HG03196 (cell line): ENCODE measurements around the gene F7.
"Not testable (repeated sequence)": the region's sequence is repeated elsewhere in the genome, so short reads cannot be mapped to it uniquely, and the experiment has no call there.

Source experiments
- ATAC-seq: cut with Tn5 transposase; IDR thresholded peaks from one replicate; pipeline ENCODE4 v1.9.1; 2021; ENCODE audit not compliant: unreplicated experiment

F7 gene

DNA sequence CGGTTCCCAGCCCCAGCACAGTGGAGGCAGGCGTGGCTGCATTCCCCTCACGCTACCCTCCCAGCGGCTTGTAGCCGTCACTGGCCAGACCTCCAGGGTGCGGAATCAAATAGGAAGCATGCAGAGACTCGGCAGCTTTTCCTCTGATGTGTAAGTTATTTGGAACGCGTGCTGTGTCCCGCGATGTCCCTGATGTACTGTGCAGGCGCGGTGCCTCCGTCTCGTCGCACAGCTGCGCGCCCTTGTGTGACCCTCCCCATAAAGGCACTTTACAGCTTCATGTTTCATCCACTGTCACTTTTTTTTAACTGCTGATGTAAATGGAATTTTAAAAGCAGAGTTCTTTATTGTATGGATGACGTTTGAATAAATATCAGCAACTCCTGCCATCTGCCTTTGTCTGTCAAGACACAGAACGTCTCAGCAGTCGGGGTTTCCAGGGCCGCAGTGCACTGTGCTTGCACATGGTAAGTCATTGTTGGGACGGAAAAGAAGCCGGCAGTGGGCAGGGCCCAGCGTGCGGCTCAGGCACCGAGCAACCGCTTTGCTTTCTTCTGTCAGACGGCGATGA, 7.3 kb upstream of the F7 start:
- no peak for ATAC-seq

DNA sequence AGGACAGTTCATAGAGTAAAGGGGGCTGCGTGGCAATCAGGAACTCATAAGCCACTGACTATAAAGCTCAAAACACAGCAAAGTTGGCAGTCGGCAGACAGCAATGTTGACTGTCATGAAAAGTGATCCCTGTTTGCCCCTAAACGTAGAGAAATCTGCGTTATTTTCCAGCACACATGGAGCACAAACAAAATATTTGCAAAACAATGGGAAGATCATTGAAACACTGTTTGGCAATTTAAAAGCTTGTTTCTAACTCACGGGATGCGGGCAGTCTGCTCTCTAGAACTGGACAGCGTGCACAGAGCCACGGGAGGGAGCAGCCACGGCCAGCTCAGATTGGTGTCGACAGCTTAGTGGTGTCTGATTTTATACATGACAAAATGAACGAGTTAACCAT, 6.4 kb upstream of the F7 start:
- ATAC-seq = no peak

DNA sequence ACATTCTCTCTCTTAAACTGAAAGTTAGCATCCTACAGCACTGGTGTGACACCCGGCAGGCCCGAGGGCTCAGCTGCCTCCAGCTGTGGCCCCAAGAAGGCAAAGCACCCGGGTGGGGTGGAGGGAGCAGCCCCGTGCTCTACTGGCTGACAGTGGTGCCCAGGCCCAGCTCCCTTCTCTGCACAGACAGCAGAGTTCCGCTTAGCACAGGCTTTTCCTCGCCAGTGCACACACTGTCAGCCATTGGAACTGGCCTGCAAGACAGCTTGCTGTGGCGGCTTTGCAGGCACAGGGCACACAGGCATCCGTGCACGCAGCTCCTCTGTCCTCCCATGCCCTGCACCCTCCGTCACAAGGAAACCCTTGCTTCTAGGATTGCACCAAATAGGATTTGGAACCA, 3.3 kb upstream of the F7 start:
- not testable (repeated sequence) for ATAC-seq

DNA sequence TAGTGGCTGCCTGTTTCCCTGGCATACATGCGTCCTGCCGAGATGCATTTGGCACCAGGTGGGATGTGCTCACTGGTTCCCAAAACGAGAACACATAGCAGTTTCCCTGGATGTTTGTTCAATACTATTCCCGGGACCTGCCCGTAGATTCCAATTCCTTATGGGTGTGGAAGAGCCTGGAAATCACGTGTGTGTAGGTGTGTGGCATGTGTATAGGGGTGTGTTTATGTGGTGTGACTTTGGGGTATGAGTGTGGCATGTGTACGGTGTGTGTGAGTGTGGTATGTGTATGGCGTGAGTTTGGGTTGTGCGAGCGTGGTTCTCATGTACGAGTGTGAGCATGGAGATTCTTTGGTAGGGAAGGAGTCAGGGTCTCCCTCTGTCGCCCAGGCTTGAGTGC, 2.9 kb upstream of the F7 start:
- ATAC-seq = no peak

DNA sequence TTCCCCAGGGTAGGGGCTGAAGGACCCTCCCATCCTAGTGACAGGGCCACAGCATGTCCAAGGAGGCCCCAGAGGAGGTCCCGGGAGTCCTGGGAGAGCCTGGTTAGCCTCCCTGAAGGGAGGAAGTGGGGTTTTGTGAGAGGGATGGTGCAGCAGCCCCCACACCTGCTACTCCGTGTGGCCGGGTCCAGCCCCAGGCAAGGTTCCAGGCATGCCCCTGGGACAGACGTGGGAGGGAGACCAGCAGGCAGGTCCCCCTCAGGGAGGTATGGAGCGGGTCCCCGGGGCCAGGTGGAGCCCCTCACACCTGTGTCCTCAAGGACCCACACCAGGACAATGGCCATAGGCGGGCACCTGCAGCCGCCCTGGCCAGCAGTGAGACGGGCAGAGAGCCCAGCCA, 1.9 kb upstream of the F7 start:
- no peak for ATAC-seq

DNA sequence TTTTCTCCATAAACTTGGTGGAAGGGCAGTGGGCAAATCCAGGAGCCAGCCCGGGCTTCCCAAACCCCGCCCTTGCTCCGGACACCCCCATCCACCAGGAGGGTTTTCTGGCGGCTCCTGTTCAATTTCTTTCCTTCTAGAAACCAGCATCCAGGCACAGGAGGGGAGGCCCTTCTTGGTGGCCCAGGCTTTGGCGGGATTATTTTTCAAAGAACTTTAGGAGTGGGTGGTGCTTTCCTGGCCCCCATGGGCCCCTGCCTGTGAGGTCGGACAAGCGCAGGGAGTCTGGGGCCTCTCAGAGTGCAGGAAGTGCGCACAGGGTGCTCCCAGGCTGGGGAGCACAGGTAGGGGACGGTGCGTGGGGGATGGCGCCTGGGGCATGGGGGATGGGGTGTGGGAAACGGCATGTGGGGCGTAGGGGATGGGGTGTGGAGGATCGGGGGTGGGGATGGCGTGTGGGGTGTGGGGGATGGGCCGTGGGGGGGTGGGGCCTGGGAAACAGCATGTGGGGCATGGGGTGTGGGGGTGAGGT, 396 bp downstream of the F7 start:
- no peak for ATAC-seq

DNA sequence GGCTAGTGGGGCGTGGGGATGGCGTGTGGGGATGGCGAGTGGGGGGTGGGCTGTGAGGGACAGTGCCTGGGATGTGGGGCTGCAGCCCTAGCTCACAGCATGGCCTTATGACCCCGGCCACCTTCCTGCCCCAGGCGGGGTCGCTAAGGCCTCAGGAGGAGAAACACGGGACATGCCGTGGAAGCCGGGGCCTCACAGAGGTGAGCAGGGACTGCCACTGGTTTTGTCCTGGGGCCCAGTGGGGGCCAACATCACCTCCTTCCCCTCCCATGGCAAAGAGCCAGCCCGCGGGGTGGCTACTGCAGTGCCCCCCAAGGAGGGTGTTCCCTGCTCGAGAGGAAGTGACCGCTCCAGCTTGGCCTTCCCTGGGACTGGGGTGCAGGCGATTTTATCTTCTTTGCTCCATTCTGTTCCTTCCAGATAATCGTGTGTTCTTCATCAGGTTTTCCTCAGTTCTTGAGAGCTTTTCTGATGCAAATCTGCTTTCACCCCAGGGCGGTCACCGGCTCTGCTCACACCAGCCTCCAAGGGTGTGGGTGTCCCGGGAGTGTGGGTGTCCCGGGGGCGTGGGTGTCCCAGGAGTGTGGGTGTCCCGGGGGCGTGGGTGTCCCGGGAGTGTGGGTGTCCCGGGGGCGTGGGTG, 1.2 kb downstream of the F7 start:
- no peak for ATAC-seq

DNA sequence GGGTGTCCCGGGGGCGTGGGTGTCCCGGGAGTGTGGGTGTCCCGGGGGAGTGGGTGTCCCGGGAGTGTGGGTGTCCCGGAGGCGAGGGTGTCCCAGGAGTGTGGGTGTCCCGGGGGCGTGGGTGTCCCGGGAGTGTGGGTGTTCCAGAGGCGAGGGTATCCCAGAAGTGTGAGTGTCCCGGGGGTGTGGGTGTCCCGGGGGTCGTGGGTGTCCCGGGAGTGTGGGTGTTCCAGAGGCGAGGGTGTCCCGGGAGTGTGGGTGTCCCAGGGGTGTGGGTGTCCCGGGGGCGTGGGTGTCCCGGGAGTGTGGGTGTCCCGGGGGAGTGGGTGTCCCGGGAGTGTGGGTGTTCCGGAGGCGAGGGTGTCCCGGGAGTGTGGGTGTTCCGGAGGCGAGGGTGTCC, 2.9 kb downstream of the F7 start:
- not testable (repeated sequence) for ATAC-seq

DNA sequence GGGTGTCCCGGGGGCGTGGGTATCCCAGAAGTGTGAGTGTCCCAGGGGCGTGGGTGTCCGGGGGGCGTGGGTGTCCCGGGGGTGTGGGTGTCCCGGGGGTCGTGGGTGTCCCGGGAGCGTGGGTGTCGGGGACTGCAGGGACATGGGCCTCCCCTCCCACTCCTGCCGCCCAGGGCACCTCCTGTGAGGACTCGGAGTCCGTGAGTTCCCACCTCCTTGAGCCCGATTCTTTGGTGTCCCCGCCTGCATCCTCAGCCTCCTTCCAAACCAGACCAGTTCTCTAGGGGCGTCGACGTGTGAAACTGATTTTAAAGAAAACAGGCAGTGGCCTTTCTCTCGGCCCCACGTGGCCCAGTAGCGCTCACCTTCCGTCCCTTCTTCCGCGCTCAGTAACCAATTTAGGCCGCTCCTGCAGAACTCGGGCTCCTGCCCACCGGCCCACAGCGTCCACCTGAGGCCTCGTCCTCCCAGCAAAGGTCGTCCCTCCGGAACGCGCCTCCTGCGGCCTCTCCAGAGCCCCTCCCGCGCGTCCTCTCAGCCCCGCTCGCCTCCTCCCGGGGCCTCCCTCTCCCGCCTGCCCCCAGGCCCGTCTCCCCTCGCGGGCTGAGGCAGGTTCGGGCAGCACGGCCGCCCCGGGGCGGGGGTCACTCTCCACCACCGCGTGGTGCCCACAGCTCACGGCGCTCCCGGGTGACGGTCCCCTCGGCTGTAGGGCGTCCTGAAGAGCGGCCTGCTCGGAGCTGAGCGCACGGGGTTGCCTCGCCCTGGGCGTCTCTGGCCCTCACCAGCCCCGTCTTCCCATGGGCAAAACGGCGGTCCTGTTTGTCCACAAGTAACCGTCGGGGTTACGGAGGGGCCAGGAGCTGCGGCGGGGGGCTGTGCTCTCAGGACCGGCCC, 3.8 kb downstream of the F7 start:
- no peak for ATAC-seq

DNA sequence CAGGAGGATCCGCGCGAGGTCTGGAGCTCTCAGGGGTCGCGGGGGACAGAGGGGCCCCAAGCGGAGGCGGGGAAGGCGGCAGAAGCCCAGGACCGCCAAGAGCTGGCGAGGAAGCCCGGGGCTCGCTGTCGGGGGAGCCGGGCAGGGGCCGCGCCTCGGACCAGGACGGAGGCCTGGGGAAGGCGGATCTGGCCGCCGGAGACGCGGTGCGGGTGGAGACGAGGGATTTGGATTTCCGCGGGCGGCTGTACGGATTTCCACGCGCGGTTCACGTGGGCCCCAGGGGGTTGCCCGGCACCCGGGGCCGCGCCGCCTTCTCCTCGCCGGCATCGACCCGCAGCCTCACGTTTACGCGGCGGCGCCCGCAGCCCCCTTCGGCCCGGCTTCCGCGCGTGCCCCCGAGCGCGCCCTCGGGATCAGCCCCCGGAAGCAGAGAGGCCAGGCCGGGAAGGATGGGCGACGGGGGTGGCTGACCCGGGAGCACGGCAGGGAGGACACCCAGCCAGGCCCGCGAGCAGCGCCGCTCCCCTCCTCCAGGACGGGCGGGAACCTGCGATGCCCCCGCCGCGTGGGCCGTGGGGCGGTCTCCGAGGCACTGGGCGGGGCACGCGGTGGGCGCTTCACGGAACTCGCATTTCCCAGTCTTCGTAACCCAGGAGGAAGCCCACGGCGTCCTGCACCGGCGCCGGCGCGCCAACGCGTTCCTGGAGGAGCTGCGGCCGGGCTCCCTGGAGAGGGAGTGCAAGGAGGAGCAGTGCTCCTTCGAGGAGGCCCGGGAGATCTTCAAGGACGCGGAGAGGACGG, 4.7 kb downstream of the F7 start:
- ATAC-seq = no peak

DNA sequence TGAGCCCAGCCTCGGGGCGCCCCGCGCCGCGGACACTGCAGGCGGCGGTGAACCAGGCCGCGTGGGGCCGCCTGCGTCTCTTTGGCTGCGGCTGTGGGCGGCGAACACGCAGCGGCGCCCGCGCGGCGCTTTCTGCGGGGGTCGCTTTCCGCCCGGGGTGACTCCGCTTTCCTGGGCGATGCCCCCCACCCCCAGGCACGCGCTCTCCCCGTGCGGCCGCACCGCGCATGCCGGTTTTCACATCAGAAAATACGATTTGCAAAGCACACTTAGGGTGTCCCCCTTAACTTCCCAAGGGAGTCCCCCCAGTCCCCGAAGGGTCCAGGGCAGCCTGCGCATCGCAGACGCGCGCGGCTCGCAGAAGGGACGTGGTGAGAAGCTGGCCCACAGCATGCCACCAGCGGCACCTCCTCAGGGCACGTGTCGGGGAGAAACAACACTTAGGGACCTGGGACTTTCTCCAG, 5.3 kb downstream of the F7 start:
- no peak for ATAC-seq

DNA sequence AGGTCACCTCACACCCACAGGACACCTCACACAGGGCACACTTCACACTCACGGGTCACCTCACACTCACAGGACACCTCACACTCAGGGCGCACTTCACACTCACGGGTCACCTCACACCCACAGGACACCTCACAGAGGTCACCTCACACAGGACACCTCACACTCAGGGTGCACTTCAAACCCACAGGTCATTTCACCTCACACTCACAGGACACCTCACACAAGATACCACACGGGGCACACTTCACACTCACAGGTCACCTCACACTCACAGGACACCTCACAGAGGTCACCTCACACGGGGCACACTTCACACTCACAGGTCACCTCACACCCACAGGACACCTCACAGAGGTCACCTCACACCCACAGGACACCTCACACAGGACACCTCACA, 6.2 kb downstream of the F7 start:
- ATAC-seq = not testable (repeated sequence)

DNA sequence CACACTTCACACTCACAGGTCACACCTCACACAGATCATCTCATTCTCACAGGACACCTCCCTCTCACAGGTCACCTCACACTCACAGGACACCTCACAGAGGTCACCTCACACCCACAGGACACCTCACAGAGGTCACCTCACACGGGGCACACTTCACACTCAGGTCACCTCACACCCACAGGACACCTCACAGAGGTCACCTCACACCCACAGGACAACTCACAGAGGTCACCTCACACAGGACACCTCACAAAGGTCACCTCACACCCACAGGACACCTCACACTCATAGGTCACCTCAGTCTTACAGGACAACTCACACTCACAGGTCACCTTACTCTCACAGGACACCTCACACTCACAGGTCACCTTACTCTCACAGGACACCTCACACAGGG, 6.9 kb downstream of the F7 start:
- not testable (repeated sequence) for ATAC-seq

DNA sequence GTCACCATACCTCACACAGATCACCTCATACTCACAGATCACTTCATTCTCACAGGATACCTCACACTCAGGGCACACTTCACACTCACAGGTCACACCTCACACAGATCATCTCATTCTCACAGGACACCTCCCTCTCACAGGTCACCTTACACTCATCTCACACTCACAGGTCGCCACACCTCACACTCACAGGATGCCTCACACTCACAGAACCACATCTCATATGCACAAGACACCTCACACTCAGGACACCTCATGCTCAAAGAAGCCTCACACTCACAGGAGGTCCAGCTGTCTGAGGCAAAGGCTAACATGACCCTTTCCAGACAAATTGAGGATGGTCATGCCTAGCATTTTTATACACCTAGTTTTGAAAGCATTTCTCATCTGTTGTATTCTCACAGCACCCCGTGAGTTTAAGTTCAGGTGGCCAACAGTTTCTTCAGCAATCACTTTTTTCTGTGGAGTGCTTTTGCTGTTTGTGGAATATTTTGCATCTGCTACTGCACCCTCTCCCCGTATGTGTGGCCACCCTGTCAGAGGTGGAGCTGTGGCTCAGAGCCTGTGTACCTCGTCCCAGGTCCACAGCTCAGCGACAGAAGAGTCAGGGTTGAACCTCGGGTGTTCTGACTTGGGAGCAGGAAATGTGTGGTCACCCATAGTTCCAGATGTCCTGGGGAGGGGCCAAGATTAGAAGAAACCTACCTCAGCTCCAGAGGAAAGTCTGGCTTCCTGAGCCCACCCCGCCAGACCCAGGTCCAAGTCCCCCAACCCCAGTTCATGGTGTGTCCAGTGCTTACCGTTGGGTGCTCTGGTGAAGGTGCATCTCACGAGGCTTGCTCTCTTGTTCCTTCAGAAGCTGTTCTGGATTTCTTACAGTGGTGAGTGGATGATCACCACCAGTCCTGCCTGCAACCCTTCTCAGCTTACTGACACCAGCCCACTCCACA, 7.6 kb downstream of the F7 start:
- ATAC-seq = no peak

DNA sequence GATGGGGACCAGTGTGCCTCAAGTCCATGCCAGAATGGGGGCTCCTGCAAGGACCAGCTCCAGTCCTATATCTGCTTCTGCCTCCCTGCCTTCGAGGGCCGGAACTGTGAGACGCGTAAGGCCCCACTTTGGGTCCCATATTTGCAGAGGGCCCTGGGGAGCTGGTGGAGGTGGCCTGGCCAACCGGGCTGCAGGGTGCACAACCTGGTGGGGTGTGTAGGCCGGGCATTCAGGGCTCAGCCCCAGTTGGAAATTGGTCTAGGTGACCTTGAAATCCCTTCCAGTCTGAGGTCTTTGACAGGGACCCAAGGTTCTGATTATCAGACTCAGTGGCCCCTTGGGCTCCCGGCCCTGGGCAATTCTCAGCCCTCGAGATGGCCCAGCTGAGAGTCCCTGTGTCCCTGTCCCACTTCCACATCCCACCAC, 8.3 kb downstream of the F7 start:
- no peak for ATAC-seq

DNA sequence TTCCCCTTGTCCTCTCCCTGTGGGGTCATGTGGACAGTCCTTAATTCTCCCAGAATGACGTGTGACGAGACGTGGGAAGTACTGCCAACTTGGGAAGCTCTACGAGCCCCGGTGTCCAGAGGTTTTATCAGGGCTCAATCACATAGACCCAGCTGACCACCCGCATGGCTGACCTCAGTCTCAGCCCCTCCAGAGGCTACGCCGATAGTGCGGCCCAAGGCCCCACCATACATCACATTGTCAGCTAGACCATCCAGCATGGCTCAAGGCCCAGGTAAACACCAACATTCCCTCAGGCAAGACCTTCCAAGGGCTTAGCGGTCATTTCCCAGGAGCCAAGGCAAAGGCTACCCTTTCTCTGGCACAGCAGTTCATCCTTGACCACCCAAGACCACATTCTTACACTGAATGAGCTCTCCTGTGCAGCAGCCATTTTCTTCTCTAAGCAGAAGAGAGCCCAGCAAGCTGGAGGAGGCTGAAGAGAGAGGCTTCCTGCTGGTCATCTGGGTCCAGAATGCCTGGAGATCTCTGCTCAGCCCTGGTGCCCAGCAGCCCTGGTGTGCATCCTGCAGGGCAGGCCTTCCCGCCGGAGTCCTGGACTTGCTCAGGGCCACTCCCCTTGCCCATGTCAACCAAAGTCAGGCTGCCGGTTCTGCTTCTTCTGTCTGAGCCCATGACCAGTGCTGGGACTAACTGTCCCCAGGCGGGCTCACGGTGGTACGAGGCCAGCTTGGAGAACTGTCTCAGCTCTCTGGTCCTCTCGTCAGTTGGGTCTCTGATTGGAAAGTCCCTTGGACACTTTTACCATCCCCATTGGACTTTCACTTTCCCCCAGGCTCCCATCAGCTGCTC, 9.1 kb downstream of the F7 start:
- ATAC-seq = no peak

DNA sequence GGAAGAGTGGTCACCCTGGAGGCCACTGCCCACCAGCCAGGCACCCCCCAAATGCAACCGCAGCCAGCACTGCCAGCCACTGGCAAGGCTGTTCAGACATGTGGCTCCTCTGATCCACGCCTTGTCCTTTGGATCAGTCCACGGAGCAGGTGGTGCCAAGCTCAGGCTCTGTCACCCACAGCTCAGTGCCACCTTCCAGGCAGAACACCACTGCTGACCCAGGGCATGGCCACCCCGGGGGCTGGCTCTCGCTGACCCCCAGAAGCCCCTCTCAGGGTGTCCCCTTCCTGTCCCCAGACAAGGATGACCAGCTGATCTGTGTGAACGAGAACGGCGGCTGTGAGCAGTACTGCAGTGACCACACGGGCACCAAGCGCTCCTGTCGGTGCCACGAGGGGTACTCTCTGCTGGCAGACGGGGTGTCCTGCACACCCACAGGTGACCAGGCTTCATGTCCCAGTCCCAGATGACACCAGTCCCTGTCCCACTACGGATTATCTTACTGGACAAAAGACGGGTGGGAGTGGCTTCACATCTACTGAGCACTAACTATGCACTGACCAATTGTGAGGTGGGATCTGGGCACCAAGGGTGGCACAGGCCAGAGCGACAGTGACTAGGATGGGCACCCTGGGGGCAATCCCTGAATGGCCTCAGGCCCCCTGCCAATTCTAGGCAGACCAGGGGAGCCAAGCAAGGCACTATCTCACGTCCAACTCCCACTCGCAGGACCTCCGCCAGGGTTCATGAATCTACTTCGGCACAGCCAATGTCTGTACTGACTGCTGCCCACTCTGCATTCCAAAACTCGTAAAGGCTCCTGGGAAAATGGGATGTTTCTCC, 10.0 kb downstream of the F7 start:
- ATAC-seq = no peak

DNA sequence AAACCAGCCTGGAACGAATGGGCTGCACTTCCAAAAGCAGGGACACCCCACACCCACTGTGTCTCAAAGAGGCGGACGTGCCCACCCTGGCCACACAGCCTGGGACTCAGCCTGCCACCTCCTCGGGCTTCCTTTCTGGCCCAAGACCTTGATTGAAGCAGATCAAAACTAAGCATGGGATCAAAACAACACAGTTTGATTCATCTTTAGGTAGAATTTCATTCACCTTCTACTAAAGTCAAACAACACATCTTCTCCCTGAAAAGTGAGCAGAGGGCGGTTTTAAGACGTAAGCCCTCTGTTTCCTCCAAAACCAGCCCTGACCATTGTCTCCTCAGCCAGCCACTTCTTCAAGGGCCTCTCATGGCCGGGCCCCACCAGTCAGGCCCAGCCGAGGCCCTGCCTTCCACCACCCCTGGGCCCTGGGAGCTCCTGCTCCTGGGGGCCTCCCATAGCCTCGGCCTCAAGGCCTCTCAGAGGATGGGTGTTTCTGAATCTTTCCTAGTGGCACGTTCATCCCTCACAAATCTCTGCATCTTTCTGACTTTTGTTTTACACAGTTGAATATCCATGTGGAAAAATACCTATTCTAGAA, 10.7 kb downstream of the F7 start:
- no peak for ATAC-seq
